ENCODE data around the gene HIVEP2.

DNA sequence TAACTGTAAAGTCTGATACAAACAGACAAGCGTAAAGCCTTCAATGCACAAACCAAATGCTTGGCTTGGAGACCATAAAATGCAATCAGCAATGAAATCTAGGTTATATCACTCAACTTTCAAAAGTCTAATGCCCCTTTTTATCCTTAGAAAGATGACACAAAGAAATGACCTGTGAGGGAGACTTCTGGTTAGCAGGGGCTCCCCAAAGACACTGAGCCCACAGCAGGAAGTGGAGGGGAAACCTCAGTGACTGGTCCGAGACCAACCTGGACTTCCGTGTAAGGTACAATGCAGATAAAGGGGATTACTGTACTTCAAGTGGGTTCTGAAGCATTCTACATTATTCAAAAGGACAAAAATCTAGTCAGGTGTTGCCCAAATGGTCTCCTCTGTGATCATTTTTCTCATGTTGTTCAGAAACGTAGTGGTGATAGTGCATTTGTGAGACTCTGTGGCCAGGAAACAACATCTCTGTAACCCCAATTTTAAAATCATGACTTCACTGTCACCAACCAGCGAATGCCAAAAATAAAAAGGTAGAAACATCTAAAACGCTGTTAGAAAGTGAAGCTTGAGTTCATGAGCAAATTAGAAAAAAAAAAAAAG is 88.2 kb downstream of the HIVEP2 start:
- TF ChIP-seq POLR2A (IDR thresholded peaks at IDR 0.05; ENCODE audit: low read length): no peak
- TF ChIP-seq GATA1 (IDR thresholded peaks at IDR 0.05; ENCODE audit: low read depth, low read length): no peak

All from erythroblast (primary cell).